ENCODE data around the gene RALGDS. TPM values are rescaled to one million over a fixed set of nuclear protein-coding genes. Genes with fewer than 3 reads are reported as not detected.

RALGDS gene
- total RNA-seq, 2 donors from 2014 or later = 24.2 to 39.7 TPM

DNA sequence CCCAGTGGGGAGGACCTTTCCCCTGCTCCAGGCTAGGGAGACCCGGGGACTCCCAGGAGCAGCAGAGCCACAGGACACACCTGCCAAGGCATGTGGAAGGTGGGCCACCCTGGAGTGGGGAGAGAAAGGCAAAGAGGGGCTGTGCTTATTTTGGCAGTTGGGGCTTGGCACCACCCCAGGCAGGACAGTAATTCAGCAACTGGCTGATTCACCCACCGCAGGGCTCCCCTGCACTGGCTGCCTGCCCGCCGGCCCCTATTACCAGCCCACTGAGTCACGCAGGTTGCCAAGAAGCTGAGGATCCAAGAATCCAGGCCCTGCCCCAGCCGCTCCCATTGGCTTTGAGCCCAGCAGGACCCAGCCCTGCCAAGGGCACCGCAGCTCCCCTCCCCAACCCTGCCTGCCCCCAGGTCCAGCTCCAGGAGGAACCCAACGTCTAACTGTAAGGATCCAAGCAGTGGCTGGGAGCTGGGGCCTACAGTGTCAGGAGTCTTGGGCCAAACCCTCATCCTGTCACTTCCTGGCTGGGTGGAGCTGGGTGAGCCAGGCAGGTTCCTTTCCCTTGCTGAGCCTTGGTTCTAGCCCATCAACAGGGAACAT is 14.2 kb upstream of the RALGDS start:
- H3K27ac ChIP-seq = peak overlapping the region; percentile 96
- no peaks in the 10 kb centered on the region for H3K36me3 ChIP-seq
- intact Hi-C loops (cut with DNase I) = no loop called here
- peaks cover 48% of the 10 kb centered on the region for H3K4me1 ChIP-seq
- H3K9me3 ChIP-seq = no peaks in the 10 kb centered on the region
- DNase-seq = peak; percentile 95
- H3K27me3 ChIP-seq = no peaks in the 10 kb centered on the region
- H3K9ac ChIP-seq (ENCODE audit: low read depth in 2 of 2, low read length in 2 of 2) = peak overlapping the region; percentile 90 to 95
- no peak overlapping the region for H3K4me3 ChIP-seq
- TF ChIP-seq, protein P1, sequence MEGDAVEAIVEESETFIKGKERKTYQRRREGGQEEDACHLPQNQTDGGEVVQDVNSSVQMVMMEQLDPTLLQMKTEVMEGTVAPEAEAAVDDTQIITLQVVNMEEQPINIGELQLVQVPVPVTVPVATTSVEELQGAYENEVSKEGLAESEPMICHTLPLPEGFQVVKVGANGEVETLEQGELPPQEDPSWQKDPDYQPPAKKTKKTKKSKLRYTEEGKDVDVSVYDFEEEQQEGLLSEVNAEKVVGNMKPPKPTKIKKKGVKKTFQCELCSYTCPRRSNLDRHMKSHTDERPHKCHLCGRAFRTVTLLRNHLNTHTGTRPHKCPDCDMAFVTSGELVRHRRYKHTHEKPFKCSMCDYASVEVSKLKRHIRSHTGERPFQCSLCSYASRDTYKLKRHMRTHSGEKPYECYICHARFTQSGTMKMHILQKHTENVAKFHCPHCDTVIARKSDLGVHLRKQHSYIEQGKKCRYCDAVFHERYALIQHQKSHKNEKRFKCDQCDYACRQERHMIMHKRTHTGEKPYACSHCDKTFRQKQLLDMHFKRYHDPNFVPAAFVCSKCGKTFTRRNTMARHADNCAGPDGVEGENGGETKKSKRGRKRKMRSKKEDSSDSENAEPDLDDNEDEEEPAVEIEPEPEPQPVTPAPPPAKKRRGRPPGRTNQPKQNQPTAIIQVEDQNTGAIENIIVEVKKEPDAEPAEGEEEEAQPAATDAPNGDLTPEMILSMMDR (IDR thresholded peaks at IDR 0.05) = no peak

- TF ChIP-seq, protein P1 (IDR thresholded peaks at IDR 0.05) = no peak
- no peaks in the 10 kb centered on the region for H3K27me3 ChIP-seq
- no peak for DNase-seq
- H3K4me1 ChIP-seq = peaks cover 48% of the 10 kb centered on the region
- H3K36me3 ChIP-seq = no peaks in the 10 kb centered on the region
- peak overlapping the region; percentile 96 for H3K27ac ChIP-seq
- intact Hi-C loops (cut with DNase I) = no loop called here
- peak overlapping the region; percentile 90 to 95 for H3K9ac ChIP-seq (ENCODE audit: low read depth in 2 of 2, low read length in 2 of 2)
- H3K9me3 ChIP-seq = no peaks in the 10 kb centered on the region
- no peak overlapping the region for H3K4me3 ChIP-seq
Observed at GRCh38 chr9:133134388-133135145, 13.5 kb upstream of the RALGDS start.

- Histone ChIP-seq H3K4me3 (no peak overlapping the region), H3K9ac (ENCODE audit: low read depth in 2 of 2, low read length in 2 of 2) (peak overlapping the region; percentile 90 to 95), H3K36me3 (no peaks in the 10 kb centered on the region), H3K4me1 (peaks cover 48% of the 10 kb centered on the region), H3K27me3 (no peaks in the 10 kb centered on the region), H3K9me3 (no peaks in the 10 kb centered on the region), H3K27ac (peak overlapping the region; percentile 96)
- DNase-seq = peak; percentile 94
- TF ChIP-seq, protein P1 (IDR thresholded peaks at IDR 0.05) = no peak
- intact Hi-C loops (cut with DNase I) = no loop called here
Observed at GRCh38 chr9:133133681-133134387, 12.8 kb upstream of the RALGDS start.

DNA sequence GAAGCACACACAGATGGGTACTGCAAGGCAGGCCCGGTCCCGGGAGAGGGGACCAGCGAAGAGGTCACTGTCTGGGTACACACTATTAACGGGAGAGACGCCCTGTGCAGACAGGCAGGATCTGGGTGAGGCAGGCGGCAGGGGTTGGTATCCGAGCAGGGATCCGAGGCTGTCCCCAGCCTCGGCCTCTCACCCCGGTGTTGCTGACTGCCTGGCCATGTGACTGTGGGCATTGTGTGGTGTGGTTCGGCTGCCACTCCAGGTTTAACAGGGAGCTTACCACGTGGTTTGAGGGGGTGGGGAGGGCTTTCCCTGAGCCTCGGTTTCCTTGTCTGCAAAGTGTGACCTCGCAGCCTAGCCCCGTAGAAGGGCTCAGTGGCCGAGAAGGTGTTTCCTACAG is 11.1 kb upstream of the RALGDS start:
- TF ChIP-seq, protein P1 (IDR thresholded peaks at IDR 0.05) = no peak

GRCh38 chr9:133131506-133131905 is 10.5 kb upstream of the RALGDS start:
- H3K27ac ChIP-seq = no peak overlapping the region
- no peaks in the 10 kb centered on the region for H3K27me3 ChIP-seq
- TF ChIP-seq, protein P1 (IDR thresholded peaks at IDR 0.05) = no peak
- DNase-seq = no peak
- no peak overlapping the region for H3K9ac ChIP-seq (ENCODE audit: low read depth in 2 of 2, low read length in 2 of 2)
- intact Hi-C loops (cut with DNase I) = no loop called here
- H3K4me1 ChIP-seq = peaks cover 35% of the 10 kb centered on the region
- H3K9me3 ChIP-seq = no peaks in the 10 kb centered on the region
- H3K36me3 ChIP-seq = no peaks in the 10 kb centered on the region
- no peak overlapping the region for H3K4me3 ChIP-seq

More for the DNA sequence above, 11.1 kb upstream of the RALGDS start:
- Histone ChIP-seq H3K9ac (ENCODE audit: low read depth in 2 of 2, low read length in 2 of 2) (no peak overlapping the region), H3K4me3 (no peak overlapping the region), H3K27me3 (no peaks in the 10 kb centered on the region), H3K27ac (peak overlapping the region; percentile 96), H3K9me3 (no peaks in the 10 kb centered on the region), H3K36me3 (no peaks in the 10 kb centered on the region), H3K4me1 (peaks cover 36% of the 10 kb centered on the region)
- no peak for DNase-seq
- intact Hi-C loops (cut with DNase I) = no loop called here
